ENCODE measurements around the gene DHX16.
A peak's percentile ranks its signal among the peaks of the same experiment; 100 is the strongest.

The DHX16 gene

GRCh38 chr6:30689022-30689865, 16.4 kb upstream of the DHX16 start:
- Histone ChIP-seq H3K4me3 (ENCODE audit: low read depth, low read length) (no peak overlapping the region), H3K36me3 (ENCODE audit: control insufficient read depth, insufficient read depth, low read length) (no peaks in the 10 kb centered on the region), H3K9me3 (ENCODE audit: control insufficient read depth, low read length) (no peaks in the 10 kb centered on the region), H3K4me1 (peaks cover 6% of the 10 kb centered on the region), H3K9ac (no peak overlapping the region), H3K79me2 (no peaks in the 10 kb centered on the region), H3K27me3 (ENCODE audit: control insufficient read depth, insufficient read depth, low read length) (no peaks in the 10 kb centered on the region), H3K27ac (no peak overlapping the region), H2AFZ (no peak overlapping the region), H3K4me2 (ENCODE audit: low read length) (no peak overlapping the region)
- no peak for TF ChIP-seq CTCF (IDR thresholded peaks at IDR 0.05)

GRCh38 chr6:30688569-30688968, 15.8 kb upstream of the DHX16 start:
- H3K9me3 ChIP-seq (ENCODE audit: control insufficient read depth, low read length), result no peaks in the 10 kb centered on the region
- H3K4me1 ChIP-seq, result peaks cover 6% of the 10 kb centered on the region
- H3K36me3 ChIP-seq (ENCODE audit: control insufficient read depth, insufficient read depth, low read length), result no peaks in the 10 kb centered on the region
- no peaks in the 10 kb centered on the region for H3K27me3 ChIP-seq (ENCODE audit: control insufficient read depth, insufficient read depth, low read length)
- H3K27ac ChIP-seq, result peak overlapping the region; percentile 93
- H3K4me2 ChIP-seq (ENCODE audit: low read length), result no peak overlapping the region
- no peak overlapping the region for H3K4me3 ChIP-seq (ENCODE audit: low read depth, low read length)
- H3K9ac ChIP-seq, result no peak overlapping the region
- no peaks in the 10 kb centered on the region for H3K79me2 ChIP-seq
- no peak overlapping the region for H2AFZ ChIP-seq
- no peak for TF ChIP-seq CTCF (IDR thresholded peaks at IDR 0.05)

GRCh38 chr6:30687659-30688431, 15.0 kb upstream of the DHX16 start:
- H3K27me3 ChIP-seq (ENCODE audit: control insufficient read depth, insufficient read depth, low read length), result no peaks in the 10 kb centered on the region
- H3K4me2 ChIP-seq (ENCODE audit: low read length), result peak overlapping the region; percentile 94
- H3K36me3 ChIP-seq (ENCODE audit: control insufficient read depth, insufficient read depth, low read length), result no peaks in the 10 kb centered on the region
- H2AFZ ChIP-seq, result peak overlapping the region; percentile 98
- no peaks in the 10 kb centered on the region for H3K9me3 ChIP-seq (ENCODE audit: control insufficient read depth, low read length)
- no peaks in the 10 kb centered on the region for H3K79me2 ChIP-seq
- H3K4me1 ChIP-seq, result peaks cover 6% of the 10 kb centered on the region
- peak overlapping the region; percentile 93 for H3K27ac ChIP-seq
- TF ChIP-seq CTCF (IDR thresholded peaks at IDR 0.05), result peak; percentile 14
- peak overlapping the region; percentile 84 for H3K4me3 ChIP-seq (ENCODE audit: low read depth, low read length)
- no peak overlapping the region for H3K9ac ChIP-seq

- Histone ChIP-seq H3K27me3 (ENCODE audit: control insufficient read depth, insufficient read depth, low read length) (no peaks in the 10 kb centered on the region), H3K4me2 (ENCODE audit: low read length) (peak overlapping the region; percentile 94), H3K4me1 (peaks cover 6% of the 10 kb centered on the region), H3K36me3 (ENCODE audit: control insufficient read depth, insufficient read depth, low read length) (no peaks in the 10 kb centered on the region), H3K27ac (peak overlapping the region; percentile 93), H2AFZ (peak overlapping the region; percentile 98), H3K9me3 (ENCODE audit: control insufficient read depth, low read length) (no peaks in the 10 kb centered on the region), H3K4me3 (ENCODE audit: low read depth, low read length) (peak overlapping the region; percentile 84), H3K79me2 (no peaks in the 10 kb centered on the region), H3K9ac (peak overlapping the region; percentile 67)
- no peak for TF ChIP-seq CTCF (IDR thresholded peaks at IDR 0.05)
These were observed 14.3 kb upstream of the DHX16 start for GRCh38 chr6:30686908-30687658.

All from parathyroid adenoma (tissue), 2 donors.